ENCODE data around the gene PHF19. TPM values are rescaled to one million over a fixed set of nuclear protein-coding genes. Genes with fewer than 3 reads are reported as not detected.

Gene PHF19
- total RNA-seq (2014; rRNA removed; shearing (Covaris generic)): 19.0 and 23.9 TPM in 2 replicates
- polyA plus RNA-seq (2015; cell fraction: cytosol; rRNA removed): 41.7 and 51.7 TPM in 2 replicates
- polyA plus RNA-seq (2015; cell fraction: nucleus; rRNA removed): 36.1 and 85.7 TPM in 2 replicates

GRCh38 chr9:120876842-120877240, at the start of gene PHF19:
Gene PHF19 (minus strand): TSS chr9:120877188. CDS start chr9:120874741, 2,447 bp downstream.
- peak; percentile 23 for DNase-seq (ENCODE audit: low read depth, low spot score)
- in situ Hi-C loops (cut with HindIII; ENCODE audit: low pct_unique_long_range_greater_than_20kb, low sequenced_read_pairs): no loop called here

- in situ Hi-C loops (cut with HindIII; ENCODE audit: low pct_unique_long_range_greater_than_20kb, low sequenced_read_pairs): no loop called here
- no peak for DNase-seq (ENCODE audit: low read depth, low spot score)
Observed at GRCh38 chr9:120926397-120926928, 49.5 kb upstream of the PHF19 start, which contains the start of gene TRAF1. Gene TRAF1 (minus strand): TSS chr9:120926796. CDS start chr9:120926075, 721 bp downstream.

GRCh38 chr9:120925535-120926396, 48.8 kb upstream of the PHF19 start:
- in situ Hi-C loops (cut with HindIII; ENCODE audit: low pct_unique_long_range_greater_than_20kb, low sequenced_read_pairs): no loop called here
- DNase-seq (ENCODE audit: low read depth, low spot score): no peak

DNA sequence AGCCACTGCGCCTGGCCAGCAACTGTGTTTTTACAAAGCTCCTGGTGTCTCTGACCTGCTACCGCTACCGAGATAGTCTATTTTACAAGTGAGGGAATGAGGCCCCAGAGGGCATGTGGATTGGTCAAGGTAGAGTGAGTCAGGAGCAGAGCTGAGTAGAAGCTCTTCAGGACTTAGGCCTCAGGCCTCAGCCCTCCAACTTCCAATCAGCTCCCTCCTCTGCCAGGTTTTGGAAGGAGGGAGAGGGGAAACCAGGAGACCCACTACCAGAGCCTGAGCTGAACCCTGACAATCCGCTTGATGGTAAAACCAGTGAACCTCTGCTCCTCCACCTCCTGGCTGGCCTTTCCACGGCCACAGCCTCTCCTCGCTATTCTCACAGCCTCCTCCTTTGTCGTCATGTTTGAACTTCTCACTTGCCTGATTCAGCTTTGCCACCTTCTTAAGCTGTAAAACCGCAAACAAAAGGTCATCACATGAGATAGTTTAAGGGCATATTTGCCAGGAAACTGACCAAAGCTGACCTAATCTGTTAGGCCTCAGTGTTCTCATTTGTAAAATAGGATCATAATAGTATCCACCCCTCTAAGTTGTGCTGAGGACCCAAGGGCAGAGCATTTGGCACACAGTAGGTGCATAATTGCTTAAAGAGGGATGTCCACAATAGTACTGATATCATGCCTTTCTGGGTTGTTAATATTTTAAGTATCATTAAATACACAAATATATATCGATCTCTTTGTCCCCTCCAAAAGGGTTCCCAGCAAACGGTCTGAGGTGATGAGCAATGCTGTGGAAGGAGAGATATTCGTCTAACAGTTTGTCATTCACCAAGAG, 47.9 kb upstream of the PHF19 start:
- no peak for DNase-seq (ENCODE audit: low read depth, low spot score)
- in situ Hi-C loops (cut with HindIII; ENCODE audit: low pct_unique_long_range_greater_than_20kb, low sequenced_read_pairs): no loop called here

GRCh38 chr9:120923620-120924328, 46.8 kb upstream of the PHF19 start:
- DNase-seq (ENCODE audit: low read depth, low spot score): no peak
- in situ Hi-C loops (cut with HindIII; ENCODE audit: low pct_unique_long_range_greater_than_20kb, low sequenced_read_pairs): no loop called here

- in situ Hi-C loops (cut with HindIII; ENCODE audit: low pct_unique_long_range_greater_than_20kb, low sequenced_read_pairs): no loop called here
- DNase-seq (ENCODE audit: low read depth, low spot score): no peak
Observed at GRCh38 chr9:120922404-120923195, 45.6 kb upstream of the PHF19 start.

DNA sequence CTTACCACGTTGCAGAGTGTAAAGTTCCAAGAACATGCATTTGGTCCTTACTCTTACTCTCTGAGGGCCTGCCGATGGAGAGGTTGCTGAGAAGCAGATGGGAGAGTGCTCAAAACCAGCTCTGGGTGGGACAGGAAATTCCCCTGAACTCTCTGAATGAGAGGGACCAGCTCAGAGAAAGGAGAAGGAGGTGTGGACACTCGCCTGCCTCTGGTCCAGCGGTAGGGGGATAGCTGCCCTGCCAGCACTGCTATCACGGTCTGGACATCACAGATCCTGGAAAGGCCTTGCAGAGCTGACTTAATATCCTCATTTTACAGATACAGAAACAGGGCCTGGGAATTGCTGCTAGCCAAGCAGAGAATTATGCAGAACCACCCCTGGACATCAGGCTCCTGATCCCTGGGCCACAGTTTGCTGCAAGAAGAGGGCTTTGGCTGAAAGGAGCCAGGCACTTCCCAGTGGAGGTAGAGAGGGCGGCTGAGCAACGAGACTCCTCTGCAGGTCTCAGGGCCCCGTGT, 44.7 kb upstream of the PHF19 start:
- DNase-seq (ENCODE audit: low read depth, low spot score): no peak
- in situ Hi-C loops (cut with HindIII; ENCODE audit: low pct_unique_long_range_greater_than_20kb, low sequenced_read_pairs): no loop called here

DNA sequence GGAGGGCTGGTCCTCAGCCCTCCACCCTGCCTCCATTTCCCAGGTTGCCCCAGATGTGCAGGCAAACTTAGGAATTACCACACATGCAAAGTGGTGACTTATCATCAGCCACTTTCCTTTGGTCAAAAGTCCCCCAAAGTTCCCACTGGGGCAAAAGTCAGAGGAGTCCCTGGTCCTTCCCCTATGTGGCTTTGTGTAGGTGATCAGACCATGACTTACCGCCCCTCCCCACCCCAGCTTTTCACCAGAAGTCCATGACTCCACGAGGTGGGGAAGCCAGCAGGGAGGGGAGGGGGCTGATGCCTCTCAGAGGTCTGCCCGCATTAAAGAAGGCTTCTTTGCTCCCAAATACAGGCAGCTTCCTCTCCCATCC, 43.8 kb upstream of the PHF19 start:
- DNase-seq (ENCODE audit: low read depth, low spot score): no peak
- in situ Hi-C loops (cut with HindIII; ENCODE audit: low pct_unique_long_range_greater_than_20kb, low sequenced_read_pairs): no loop called here

- DNase-seq (ENCODE audit: low read depth, low spot score): peak; percentile 47
- in situ Hi-C loops (cut with HindIII; ENCODE audit: low pct_unique_long_range_greater_than_20kb, low sequenced_read_pairs): no loop called here
Observed at GRCh38 chr9:120919843-120920805, 43.1 kb upstream of the PHF19 start.

DNA sequence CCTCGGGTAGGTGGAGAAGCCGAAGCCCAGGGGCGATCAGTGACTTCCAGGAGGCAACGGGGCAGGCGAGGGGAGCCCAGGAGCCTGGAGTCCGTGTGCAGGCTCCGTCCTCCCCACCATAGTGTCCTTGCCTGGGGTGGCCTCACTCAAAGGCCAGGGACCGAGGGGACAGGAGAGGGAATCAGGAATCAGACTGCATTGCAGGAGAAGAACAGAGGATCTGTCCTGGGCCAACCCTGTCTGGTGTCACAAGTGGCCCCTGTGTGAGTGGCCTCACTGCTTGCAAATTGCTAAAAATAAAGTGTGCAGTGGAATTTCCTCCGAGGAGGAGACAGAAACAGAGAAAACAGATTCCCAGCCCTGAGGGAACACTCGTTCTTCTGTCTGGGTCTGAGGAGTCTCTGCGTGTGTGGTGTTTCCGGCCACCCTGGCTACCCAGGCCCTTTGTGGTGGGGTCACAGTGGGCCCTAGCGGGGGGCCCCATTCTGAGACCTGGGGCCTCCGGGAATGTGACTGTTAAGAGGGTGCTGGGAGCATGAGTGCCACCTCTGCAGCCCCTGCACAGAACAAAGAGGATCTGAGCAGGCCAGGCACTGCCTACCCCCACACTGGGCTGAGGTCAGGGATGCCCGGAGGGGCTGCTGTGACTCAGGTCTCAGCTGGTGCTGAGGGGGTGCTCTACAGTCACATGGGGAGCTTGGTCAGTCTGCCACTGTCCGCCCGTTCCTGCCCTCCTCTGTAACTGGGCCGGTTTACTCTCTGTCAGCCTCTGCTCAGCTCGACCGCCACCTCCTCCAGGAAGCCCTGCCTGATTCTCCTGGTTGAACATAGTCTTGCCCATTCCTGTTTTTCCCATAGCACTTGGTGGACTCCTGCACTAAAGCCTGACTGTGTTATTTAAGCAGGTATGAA, 42.2 kb upstream of the PHF19 start:
- in situ Hi-C loops (cut with HindIII; ENCODE audit: low pct_unique_long_range_greater_than_20kb, low sequenced_read_pairs): no loop called here
- peak; percentile 84 for DNase-seq (ENCODE audit: low read depth, low spot score)

- in situ Hi-C loops (cut with HindIII; ENCODE audit: low pct_unique_long_range_greater_than_20kb, low sequenced_read_pairs): no loop called here
- no peak for DNase-seq (ENCODE audit: low read depth, low spot score)
Observed at GRCh38 chr9:120917929-120918762, 41.2 kb upstream of the PHF19 start.

GRCh38 chr9:120916991-120917880, 40.2 kb upstream of the PHF19 start:
- in situ Hi-C loops (cut with HindIII; ENCODE audit: low pct_unique_long_range_greater_than_20kb, low sequenced_read_pairs): no loop called here
- DNase-seq (ENCODE audit: low read depth, low spot score): no peak

DNA sequence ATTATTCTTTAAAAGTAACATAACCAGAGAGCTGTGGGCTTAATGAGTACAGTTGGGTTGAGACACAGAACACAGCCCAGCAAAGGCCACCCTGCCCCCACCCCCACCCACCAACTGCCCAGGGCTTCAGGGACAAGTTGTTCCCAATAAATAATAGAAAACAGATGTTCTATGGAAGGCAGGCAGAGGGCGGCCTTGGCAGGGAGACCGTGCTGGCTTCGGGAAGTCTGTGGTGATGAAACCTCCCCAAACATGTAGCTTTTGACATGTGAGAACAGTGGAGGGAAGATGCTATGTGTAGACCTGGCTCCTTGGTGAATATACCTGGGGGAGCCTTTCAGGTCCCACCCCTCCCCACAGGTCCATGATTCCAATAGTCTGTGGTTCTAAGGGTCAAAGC, 39.6 kb upstream of the PHF19 start:
- DNase-seq (ENCODE audit: low read depth, low spot score): peak; percentile 46
- in situ Hi-C loops (cut with HindIII; ENCODE audit: low pct_unique_long_range_greater_than_20kb, low sequenced_read_pairs): no loop called here
